AG10803 (cell line): ENCODE data around the gene PCDH12.

ENCODE experiments used
- DNase-seq: peaks from one replicate; pipeline ENCODE4 v3.0.0; 2010; ENCODE audit warnings: low read depth
- H3K4me3 ChIP-seq: 2 replicates; pipeline ENCODE4 v1.5.1; 2011; ENCODE audit warnings: mild to moderate bottlenecking, low read length, control low read depth
- CTCF ChIP-seq: conservative IDR thresholded peaks from 2 replicates; pipeline ENCODE4 v1.5.1; 2011; ENCODE audit warnings: mild to moderate bottlenecking, low read length, control low read depth, inconsistent platforms

The PCDH12 gene

GRCh38 chr5:141919218-141920119, 38.5 kb downstream of the PCDH12 start:
- no peak for TF ChIP-seq CTCF

GRCh38 chr5:141917760-141918159, 40.2 kb downstream of the PCDH12 start:
- no peak for TF ChIP-seq CTCF
- no peak overlapping the region for H3K4me3 ChIP-seq
- DNase-seq = no peak

More at GRCh38 chr5:141919218-141920119, 38.5 kb downstream of the PCDH12 start:
- no peak for DNase-seq
- H3K4me3 ChIP-seq = no peak overlapping the region

- TF ChIP-seq CTCF = no peak
- DNase-seq = no peak
Observed at GRCh38 chr5:141916522-141916921, 41.5 kb downstream of the PCDH12 start.

GRCh38 chr5:141915881-141916336, 42.1 kb downstream of the PCDH12 start:
- no peak for DNase-seq
- no peak overlapping the region for H3K4me3 ChIP-seq
- TF ChIP-seq CTCF = no peak

More at GRCh38 chr5:141916522-141916921, 41.5 kb downstream of the PCDH12 start:
- no peak overlapping the region for H3K4me3 ChIP-seq

GRCh38 chr5:141914797-141915196, 43.2 kb downstream of the PCDH12 start:
- no peak for DNase-seq
- no peak overlapping the region for H3K4me3 ChIP-seq
- no peak for TF ChIP-seq CTCF

GRCh38 chr5:141914199-141914743, 43.7 kb downstream of the PCDH12 start:
- 0 out of 2 replicates have a peak, but pooled peaks have one; percentile 15 for TF ChIP-seq CTCF
- DNase-seq = no peak
- H3K4me3 ChIP-seq = peak overlapping the region; percentile 40
